ENCODE measurements around the gene GABBR2.
"Not testable (repeated sequence)": the region's sequence is repeated elsewhere in the genome, so short reads cannot be mapped to it uniquely, and the experiment has no call there.

GABBR2 gene

DNA sequence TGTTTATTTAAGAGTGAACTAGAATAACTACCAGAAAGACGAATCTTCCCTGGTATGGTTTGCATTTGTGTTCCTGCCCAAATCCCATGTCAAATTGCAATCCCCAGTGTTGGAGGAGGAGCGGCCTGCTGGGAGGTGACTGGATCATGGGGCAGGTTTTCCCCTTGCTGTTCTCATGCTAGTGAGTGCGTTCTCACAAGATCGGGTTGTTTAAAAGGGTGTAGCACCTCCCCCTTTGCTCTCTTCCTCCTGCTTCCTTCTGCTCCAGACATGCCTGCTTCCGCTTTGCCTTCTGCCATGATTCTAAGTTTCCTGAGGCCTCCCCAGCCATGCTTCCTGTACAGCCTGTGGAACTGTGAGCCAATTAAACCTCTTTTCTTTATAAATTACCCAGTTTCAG is 242.9 kb downstream of the GABBR2 start:
- Histone ChIP-seq H3K27me3 (ENCODE audit: control insufficient read depth, insufficient read depth, low read length) (no peaks in the 10 kb centered on the region), H3K4me3 (ENCODE audit: low read length) (no peak overlapping the region)
- no CpG with 5 or more reads among the region's 5 CpGs for WGBS (ENCODE audit: insufficient coverage, insufficient read length)

DNA sequence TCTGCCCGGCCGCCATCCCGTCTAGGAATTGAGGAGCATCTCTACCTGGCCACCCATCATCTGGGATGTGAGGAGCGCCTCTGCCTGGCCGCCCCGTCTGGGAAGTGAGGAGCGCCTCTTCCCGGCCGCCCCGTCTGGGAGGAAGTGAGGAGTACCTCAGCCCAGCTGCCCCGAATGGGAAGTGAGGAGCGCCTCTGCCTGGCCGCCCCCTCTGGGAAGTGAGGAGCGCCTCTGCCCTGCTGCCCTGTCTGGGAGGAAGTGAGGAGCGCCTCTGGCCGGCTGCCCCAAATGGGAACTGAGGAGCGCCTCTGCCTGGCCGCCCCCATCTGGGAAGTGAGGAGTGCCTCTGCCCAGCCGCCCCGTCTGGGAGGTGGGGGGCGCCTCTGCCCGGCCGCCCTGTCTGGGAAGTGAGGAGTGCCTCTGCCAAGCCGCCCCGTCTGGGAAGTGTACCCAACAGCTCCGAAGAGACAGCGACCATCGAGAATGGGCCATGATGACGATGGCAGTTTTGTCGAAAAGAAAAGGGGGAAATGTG is 244.5 kb downstream of the GABBR2 start:
- H3K4me3 ChIP-seq (ENCODE audit: low read length); DNase-seq (ENCODE audit: low read depth, low spot score); H3K27me3 ChIP-seq (ENCODE audit: control insufficient read depth, insufficient read depth, low read length); H3K27ac ChIP-seq (ENCODE audit: low read length); H3K36me3 ChIP-seq (ENCODE audit: control insufficient read depth, insufficient read depth, low read length); H3K9me3 ChIP-seq (ENCODE audit: control insufficient read depth, insufficient read depth, low read length); H3K4me1 ChIP-seq (ENCODE audit: control insufficient read depth, insufficient read depth, low read length): not testable (repeated sequence)
- WGBS (ENCODE audit: insufficient coverage, insufficient read length): no CpG with 5 or more reads among the region's 30 CpGs

More for the DNA sequence above, 242.9 kb downstream of the GABBR2 start:
- no peaks in the 10 kb centered on the region for H3K4me1 ChIP-seq (ENCODE audit: control insufficient read depth, insufficient read depth, low read length)
- no peak for DNase-seq (ENCODE audit: low read depth, low spot score)
- H3K9me3 ChIP-seq (ENCODE audit: control insufficient read depth, insufficient read depth, low read length): peaks cover 3% of the 10 kb centered on the region
- no peak overlapping the region for H3K27ac ChIP-seq (ENCODE audit: low read length)
- H3K36me3 ChIP-seq (ENCODE audit: control insufficient read depth, insufficient read depth, low read length): no peaks in the 10 kb centered on the region; the same call in 1 of the 2 replicates

- Histone ChIP-seq H3K27me3 (ENCODE audit: control insufficient read depth, insufficient read depth, low read length) (no peaks in the 10 kb centered on the region), H3K4me1 (ENCODE audit: control insufficient read depth, insufficient read depth, low read length) (no peaks in the 10 kb centered on the region), H3K27ac (ENCODE audit: low read length) (no peak overlapping the region), H3K4me3 (ENCODE audit: low read length) (no peak overlapping the region), H3K36me3 (ENCODE audit: control insufficient read depth, insufficient read depth, low read length) (no peaks in the 10 kb centered on the region; the same call in 1 of the 2 replicates), H3K9me3 (ENCODE audit: control insufficient read depth, insufficient read depth, low read length) (peaks cover 3% of the 10 kb centered on the region)
- WGBS (ENCODE audit: insufficient coverage, insufficient read length): no CpG with 5 or more reads among the region's 2 CpGs
- DNase-seq (ENCODE audit: low read depth, low spot score): no peak
Measured at GRCh38 chr9:98462310-98462709, 246.4 kb downstream of the GABBR2 start.

GRCh38 chr9:98460704-98461103 is 248.0 kb downstream of the GABBR2 start:
- H3K4me3 ChIP-seq (ENCODE audit: low read length): no peak overlapping the region
- H3K27ac ChIP-seq (ENCODE audit: low read length): no peak overlapping the region
- no peaks in the 10 kb centered on the region; the same call in 1 of the 2 replicates for H3K36me3 ChIP-seq (ENCODE audit: control insufficient read depth, insufficient read depth, low read length)
- H3K27me3 ChIP-seq (ENCODE audit: control insufficient read depth, insufficient read depth, low read length): no peaks in the 10 kb centered on the region
- peaks cover 3% of the 10 kb centered on the region for H3K9me3 ChIP-seq (ENCODE audit: control insufficient read depth, insufficient read depth, low read length)
- DNase-seq (ENCODE audit: low read depth, low spot score): no peak
- no peaks in the 10 kb centered on the region for H3K4me1 ChIP-seq (ENCODE audit: control insufficient read depth, insufficient read depth, low read length)

- H3K4me1 ChIP-seq (ENCODE audit: control insufficient read depth, insufficient read depth, low read length): no peaks in the 10 kb centered on the region
- H3K9me3 ChIP-seq (ENCODE audit: control insufficient read depth, insufficient read depth, low read length): peaks cover 3% of the 10 kb centered on the region
- H3K36me3 ChIP-seq (ENCODE audit: control insufficient read depth, insufficient read depth, low read length): no peaks in the 10 kb centered on the region; the same call in 1 of the 2 replicates
- H3K27ac ChIP-seq (ENCODE audit: low read length): no peak overlapping the region
- no CpG with 5 or more reads among the region's 9 CpGs for WGBS (ENCODE audit: insufficient coverage, insufficient read length)
- H3K27me3 ChIP-seq (ENCODE audit: control insufficient read depth, insufficient read depth, low read length): no peaks in the 10 kb centered on the region
- no peak overlapping the region for H3K4me3 ChIP-seq (ENCODE audit: low read length)
- DNase-seq (ENCODE audit: low read depth, low spot score): no peak
Measured at GRCh38 chr9:98457726-98458370, 250.9 kb downstream of the GABBR2 start.

DNA sequence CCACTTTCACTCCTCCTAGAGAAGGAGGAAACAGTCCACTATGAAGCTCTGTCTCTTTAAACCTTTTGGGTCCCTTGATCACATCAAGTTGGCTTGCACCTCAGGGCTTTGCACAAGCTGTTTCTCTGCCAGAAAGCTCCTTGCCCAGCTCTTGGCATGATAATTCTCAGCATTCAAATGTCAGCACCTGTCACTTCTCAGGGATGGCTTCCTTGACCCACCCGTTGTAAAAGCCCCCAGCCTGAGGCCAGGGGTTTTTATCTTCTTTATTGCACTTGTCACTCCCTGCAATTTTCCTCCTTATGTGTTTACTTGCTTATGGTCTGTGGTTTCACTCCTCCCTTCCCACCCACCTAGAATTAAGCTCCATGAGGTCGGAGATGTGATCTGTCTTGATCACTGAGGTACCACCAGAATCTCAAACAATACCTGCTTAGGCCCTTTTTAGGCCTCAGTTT is 252.6 kb downstream of the GABBR2 start:
- Histone ChIP-seq H3K4me1 (ENCODE audit: control insufficient read depth, insufficient read depth, low read length) (no peaks in the 10 kb centered on the region), H3K27ac (ENCODE audit: low read length) (no peak overlapping the region), H3K27me3 (ENCODE audit: control insufficient read depth, insufficient read depth, low read length) (no peaks in the 10 kb centered on the region), H3K9me3 (ENCODE audit: control insufficient read depth, insufficient read depth, low read length) (no peaks in the 10 kb centered on the region; the same call in 1 of the 2 replicates), H3K36me3 (ENCODE audit: control insufficient read depth, insufficient read depth, low read length) (no peaks in the 10 kb centered on the region), H3K4me3 (ENCODE audit: low read length) (no peak overlapping the region)
- WGBS (ENCODE audit: insufficient coverage, insufficient read length): no CpG with 5 or more reads among the region's 2 CpGs
- no peak for DNase-seq (ENCODE audit: low read depth, low spot score)

DNA sequence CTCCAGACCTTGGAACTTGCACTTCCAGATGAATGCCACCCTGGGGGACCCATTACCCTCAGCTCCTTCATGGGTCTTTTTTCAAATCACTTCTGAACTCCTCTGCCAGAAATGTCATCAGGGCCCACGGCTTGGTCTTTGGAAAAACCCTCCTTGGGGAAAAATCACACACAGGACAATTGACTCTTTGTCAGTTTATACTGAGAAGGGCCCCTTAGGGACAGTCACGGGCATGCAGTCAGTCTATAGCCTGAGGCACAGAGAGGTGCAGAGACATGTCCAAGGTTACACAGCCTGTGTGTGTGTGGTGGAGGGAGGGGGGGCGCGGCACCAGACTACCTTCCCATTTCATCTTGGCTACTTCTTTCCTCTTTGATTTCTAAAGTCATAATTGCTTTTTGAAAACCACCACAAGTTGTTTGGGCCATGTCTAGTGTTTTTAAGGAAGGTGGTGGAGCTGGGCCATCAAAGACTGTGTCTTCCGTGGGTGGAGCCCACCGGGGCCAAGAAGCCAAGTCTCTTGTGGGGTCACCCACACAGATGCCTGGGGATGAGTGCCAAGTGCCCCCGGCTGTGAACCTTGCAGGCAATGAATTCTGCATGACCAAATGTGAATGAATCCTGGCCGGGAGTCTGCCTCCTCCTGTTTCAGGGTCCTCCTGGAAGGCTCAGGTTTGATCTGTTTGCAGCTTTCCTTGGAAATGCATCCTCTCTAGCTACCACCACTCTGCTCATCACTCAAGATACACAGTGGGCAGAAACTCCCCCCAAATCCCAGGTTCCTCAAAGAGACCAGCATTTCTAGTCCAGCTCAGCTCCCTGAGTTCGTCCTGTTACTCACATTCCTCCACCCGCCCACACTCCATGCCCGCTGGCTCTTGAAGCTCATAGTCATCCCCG is 253.2 kb downstream of the GABBR2 start:
- no peak for DNase-seq (ENCODE audit: low read depth, low spot score)
- Histone ChIP-seq H3K27me3 (ENCODE audit: control insufficient read depth, insufficient read depth, low read length) (no peaks in the 10 kb centered on the region), H3K9me3 (ENCODE audit: control insufficient read depth, insufficient read depth, low read length) (no peaks in the 10 kb centered on the region; the same call in 1 of the 2 replicates), H3K36me3 (ENCODE audit: control insufficient read depth, insufficient read depth, low read length) (no peaks in the 10 kb centered on the region), H3K4me3 (ENCODE audit: low read length) (no peak overlapping the region), H3K27ac (ENCODE audit: low read length) (no peak overlapping the region), H3K4me1 (ENCODE audit: control insufficient read depth, insufficient read depth, low read length) (no peaks in the 10 kb centered on the region)
- no CpG with 5 or more reads among the region's 12 CpGs for WGBS (ENCODE audit: insufficient coverage, insufficient read length)

GRCh38 chr9:98453589-98454311 is 255.0 kb downstream of the GABBR2 start:
- DNase-seq (ENCODE audit: low read depth, low spot score): no peak
- H3K4me1 ChIP-seq (ENCODE audit: control insufficient read depth, insufficient read depth, low read length): no peaks in the 10 kb centered on the region; the same call in 1 of the 2 replicates

DNA sequence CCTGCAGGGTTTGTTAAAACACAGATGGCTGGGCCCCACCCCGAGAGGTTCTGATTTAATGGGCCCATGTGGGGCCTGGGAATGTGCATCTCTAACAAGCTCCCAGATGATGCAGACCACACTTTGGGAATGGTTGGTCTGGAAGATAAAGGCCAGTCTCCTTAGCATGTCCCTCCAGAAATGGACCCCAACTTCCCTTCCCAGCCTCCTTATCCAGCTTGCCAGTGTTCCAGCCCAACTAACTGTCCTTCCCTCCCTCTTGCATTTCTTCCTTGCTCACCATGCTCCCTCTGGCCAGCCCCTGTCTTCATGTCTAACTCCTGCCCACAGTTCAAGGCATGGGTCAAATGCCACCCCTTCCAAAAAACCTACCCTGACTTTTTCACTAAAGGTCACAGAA is 257.2 kb downstream of the GABBR2 start:
- Histone ChIP-seq H3K27me3 (ENCODE audit: control insufficient read depth, insufficient read depth, low read length) (no peaks in the 10 kb centered on the region), H3K9me3 (ENCODE audit: control insufficient read depth, insufficient read depth, low read length) (no peaks in the 10 kb centered on the region), H3K36me3 (ENCODE audit: control insufficient read depth, insufficient read depth, low read length) (no peaks in the 10 kb centered on the region), H3K27ac (ENCODE audit: low read length) (no peak overlapping the region), H3K4me3 (ENCODE audit: low read length) (no peak overlapping the region), H3K4me1 (ENCODE audit: control insufficient read depth, insufficient read depth, low read length) (no peaks in the 10 kb centered on the region; the same call in 1 of the 2 replicates)
- no CpG with 5 or more reads among the region's 1 CpG for WGBS (ENCODE audit: insufficient coverage, insufficient read length)
- DNase-seq (ENCODE audit: low read depth, low spot score): no peak

More at GRCh38 chr9:98453589-98454311, 255.0 kb downstream of the GABBR2 start:
- Histone ChIP-seq H3K9me3 (ENCODE audit: control insufficient read depth, insufficient read depth, low read length) (no peaks in the 10 kb centered on the region; the same call in 1 of the 2 replicates), H3K36me3 (ENCODE audit: control insufficient read depth, insufficient read depth, low read length) (no peaks in the 10 kb centered on the region), H3K27ac (ENCODE audit: low read length) (no peak overlapping the region), H3K27me3 (ENCODE audit: control insufficient read depth, insufficient read depth, low read length) (no peaks in the 10 kb centered on the region), H3K4me3 (ENCODE audit: low read length) (no peak overlapping the region)
- WGBS (ENCODE audit: insufficient coverage, insufficient read length): no CpG with 5 or more reads among the region's 16 CpGs

- Histone ChIP-seq H3K36me3 (ENCODE audit: control insufficient read depth, insufficient read depth, low read length) (no peaks in the 10 kb centered on the region), H3K27ac (ENCODE audit: low read length) (no peak overlapping the region), H3K4me3 (ENCODE audit: low read length) (no peak overlapping the region), H3K27me3 (ENCODE audit: control insufficient read depth, insufficient read depth, low read length) (no peaks in the 10 kb centered on the region), H3K9me3 (ENCODE audit: control insufficient read depth, insufficient read depth, low read length) (no peaks in the 10 kb centered on the region), H3K4me1 (ENCODE audit: control insufficient read depth, insufficient read depth, low read length) (no peaks in the 10 kb centered on the region; the same call in 1 of the 2 replicates)
- no CpG with 5 or more reads among the region's 2 CpGs for WGBS (ENCODE audit: insufficient coverage, insufficient read length)
- no peak for DNase-seq (ENCODE audit: low read depth, low spot score)
Measured at GRCh38 chr9:98450496-98450895, 258.2 kb downstream of the GABBR2 start.
